ENCODE results near the gene BLACAT1.

DNA sequence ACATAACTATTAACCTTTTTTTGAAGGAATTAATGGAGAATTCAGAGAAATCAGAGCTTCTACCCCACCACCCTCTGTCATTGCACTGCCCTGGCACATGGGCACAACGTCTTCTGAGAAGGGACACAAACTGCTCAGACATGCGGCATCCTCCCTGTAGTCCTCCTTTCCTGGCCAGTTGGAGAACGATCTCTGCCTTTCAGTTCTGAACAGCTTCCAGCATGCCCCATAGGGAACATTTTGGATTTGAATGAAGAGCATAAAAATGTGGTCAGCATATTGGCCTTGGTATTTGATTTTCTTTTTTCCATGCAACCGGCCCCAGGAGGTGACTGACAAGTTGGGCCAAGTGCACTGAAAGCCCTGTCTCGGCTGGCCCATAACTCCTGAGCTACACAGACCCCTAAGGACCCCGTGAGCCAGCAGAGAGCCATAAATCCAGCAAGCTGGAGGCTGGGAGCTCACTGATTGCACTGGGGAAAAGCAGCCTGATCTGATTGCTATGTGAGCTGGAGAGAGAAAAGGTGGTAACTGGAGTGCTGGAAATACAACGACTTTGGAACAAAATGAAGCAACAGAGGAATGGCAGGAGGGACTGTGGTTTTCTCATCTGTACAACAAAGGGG is 10.9 kb upstream of the BLACAT1 start:
- TF ChIP-seq, protein P1, sequence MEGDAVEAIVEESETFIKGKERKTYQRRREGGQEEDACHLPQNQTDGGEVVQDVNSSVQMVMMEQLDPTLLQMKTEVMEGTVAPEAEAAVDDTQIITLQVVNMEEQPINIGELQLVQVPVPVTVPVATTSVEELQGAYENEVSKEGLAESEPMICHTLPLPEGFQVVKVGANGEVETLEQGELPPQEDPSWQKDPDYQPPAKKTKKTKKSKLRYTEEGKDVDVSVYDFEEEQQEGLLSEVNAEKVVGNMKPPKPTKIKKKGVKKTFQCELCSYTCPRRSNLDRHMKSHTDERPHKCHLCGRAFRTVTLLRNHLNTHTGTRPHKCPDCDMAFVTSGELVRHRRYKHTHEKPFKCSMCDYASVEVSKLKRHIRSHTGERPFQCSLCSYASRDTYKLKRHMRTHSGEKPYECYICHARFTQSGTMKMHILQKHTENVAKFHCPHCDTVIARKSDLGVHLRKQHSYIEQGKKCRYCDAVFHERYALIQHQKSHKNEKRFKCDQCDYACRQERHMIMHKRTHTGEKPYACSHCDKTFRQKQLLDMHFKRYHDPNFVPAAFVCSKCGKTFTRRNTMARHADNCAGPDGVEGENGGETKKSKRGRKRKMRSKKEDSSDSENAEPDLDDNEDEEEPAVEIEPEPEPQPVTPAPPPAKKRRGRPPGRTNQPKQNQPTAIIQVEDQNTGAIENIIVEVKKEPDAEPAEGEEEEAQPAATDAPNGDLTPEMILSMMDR (IDR thresholded peaks at IDR 0.05): no peak
- TF ChIP-seq ZFX (IDR thresholded peaks at IDR 0.05; ENCODE audit: borderline replicate concordance): no peak

All from 22Rv1 (cell line).